Myocyte (in vitro differentiated cells): ENCODE measurements around the gene PPIF. TPM values are rescaled to one million over a fixed set of nuclear protein-coding genes. Genes with fewer than 3 reads are reported as not detected.
A peak's percentile ranks its signal among the peaks of the same experiment; 100 is the strongest.

Source experiments
- DNase-seq: peaks from one replicate; pipeline ENCODE4 v3.0.0-alpha.2; 2012; ENCODE audit warnings: low read depth
- total RNA-seq: library from RNA; depleted of rRNA; stranded (reverse); fragments of >200 nt; gene quantifications from 2 replicates; pipeline ENCODE4 v1.2.3, GENCODE V29; 2014

Gene PPIF
- total RNA-seq, 1 donor from 2014 or later = 24.5 TPM

GRCh38 chr10:79385392-79385795 is 38.1 kb downstream of the PPIF start:
- no peak for DNase-seq

- no peak for DNase-seq
These were observed 38.7 kb downstream of the PPIF start for GRCh38 chr10:79385804-79386531.

GRCh38 chr10:79386637-79387465 is 39.6 kb downstream of the PPIF start:
- DNase-seq = no peak

- DNase-seq = no peak
These were observed 40.3 kb downstream of the PPIF start for GRCh38 chr10:79387466-79387973.

- DNase-seq = no peak
These were observed 40.9 kb downstream of the PPIF start for GRCh38 chr10:79387974-79388850.

- no peak for DNase-seq
These were observed 42.8 kb downstream of the PPIF start for GRCh38 chr10:79390057-79390456.

- no peak for DNase-seq
These were observed 43.4 kb downstream of the PPIF start for GRCh38 chr10:79390551-79391229.

- no peak for DNase-seq
These were observed 44.2 kb downstream of the PPIF start for GRCh38 chr10:79391231-79392019.

- DNase-seq = no peak
These were observed 44.7 kb downstream of the PPIF start for GRCh38 chr10:79392020-79392398.

- no peak for DNase-seq
These were observed 45.4 kb downstream of the PPIF start for GRCh38 chr10:79392506-79393176.

- DNase-seq = no peak
These were observed 46.1 kb downstream of the PPIF start for GRCh38 chr10:79393221-79393923.

GRCh38 chr10:79393924-79394610 is 46.8 kb downstream of the PPIF start:
- no peak for DNase-seq

GRCh38 chr10:79394664-79395063 is 47.4 kb downstream of the PPIF start:
- DNase-seq = no peak

- DNase-seq = no peak
These were observed 49.3 kb downstream of the PPIF start for GRCh38 chr10:79396520-79396919.

GRCh38 chr10:79397051-79397450 is 49.8 kb downstream of the PPIF start:
- DNase-seq = peak; percentile 80

GRCh38 chr10:79397575-79398303 is 50.5 kb downstream of the PPIF start:
- peak; percentile 43 for DNase-seq

- no peak for DNase-seq
These were observed 51.4 kb downstream of the PPIF start for GRCh38 chr10:79398642-79399041.
